GM21737 (cell line): ENCODE results near the gene HLA-DRB1.
A peak's percentile ranks its signal among the peaks of the same experiment; 100 is the strongest.

Experiments used
- ATAC-seq: cut with Tn5 transposase; IDR thresholded peaks from one replicate; pipeline ENCODE4 v1.9.1; 2021; ENCODE audit warnings: mild to moderate bottlenecking, moderate library complexity; ENCODE audit not compliant: unreplicated experiment

Gene HLA-DRB1

DNA sequence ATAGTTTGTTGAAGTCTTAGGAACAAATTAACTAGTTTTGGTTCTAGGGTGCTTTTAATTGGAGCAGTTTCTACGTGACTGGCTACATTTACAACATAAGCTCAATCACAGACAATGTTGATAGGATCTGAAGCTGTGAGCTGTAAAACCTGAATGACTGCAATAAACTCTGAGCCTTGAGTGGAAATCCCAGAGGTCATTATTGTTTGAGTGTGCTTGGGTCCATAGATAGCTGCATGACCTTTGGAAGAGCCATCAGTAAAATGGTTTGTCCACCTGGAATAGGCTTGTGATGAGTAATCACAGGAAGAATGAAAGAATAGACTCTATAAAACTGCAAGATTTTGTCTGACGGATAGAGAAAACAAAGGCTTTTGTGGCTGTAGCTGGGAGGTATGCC, 26.7 kb downstream of the HLA-DRB1 start:
- ATAC-seq = no peak

DNA sequence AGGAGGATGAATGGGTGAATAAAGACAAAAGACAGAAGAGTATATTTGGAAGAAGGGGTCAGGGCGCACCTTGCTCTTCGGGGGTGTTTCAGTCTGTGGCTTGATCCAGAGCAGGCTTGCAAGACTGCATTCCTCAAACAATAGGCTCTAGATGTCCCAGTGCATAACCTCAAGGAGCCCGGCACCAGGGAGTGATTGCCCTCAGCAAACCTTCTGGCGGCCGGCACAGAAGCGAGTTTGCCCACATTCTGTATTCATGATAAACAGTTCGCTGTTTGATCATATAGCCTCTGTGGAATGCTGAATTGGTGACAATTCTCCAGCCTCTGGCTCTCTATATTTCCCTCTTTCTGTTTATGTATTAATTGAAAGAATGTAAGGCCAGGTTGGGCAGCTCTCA, 29.9 kb downstream of the HLA-DRB1 start:
- no peak for ATAC-seq

GRCh38 chr6:32558426-32559057, 31.1 kb downstream of the HLA-DRB1 start:
- ATAC-seq = no peak

- no peak for ATAC-seq
Observed at GRCh38 chr6:32554116-32554965, 35.3 kb downstream of the HLA-DRB1 start.

- ATAC-seq = no peak
Observed at GRCh38 chr6:32553037-32553742, 36.5 kb downstream of the HLA-DRB1 start.

DNA sequence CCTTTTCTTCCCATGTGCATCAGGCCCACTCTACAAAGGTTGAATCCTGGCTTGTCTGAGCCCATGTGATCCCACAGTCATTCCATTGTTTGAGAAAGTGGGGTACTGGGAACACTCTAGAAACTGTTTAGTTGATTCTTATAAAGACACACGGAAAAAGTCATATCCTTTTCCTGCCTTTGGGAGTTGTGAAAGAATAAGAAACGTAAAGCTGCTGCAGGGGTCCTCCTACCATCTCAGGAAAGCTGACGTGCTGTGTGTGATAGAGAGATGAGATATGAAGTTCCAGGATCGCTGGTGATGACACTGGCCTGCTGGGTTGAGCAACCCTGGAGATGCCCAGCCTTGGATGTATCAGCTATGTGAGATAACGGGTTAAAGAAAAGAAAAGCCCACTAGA, 38.2 kb downstream of the HLA-DRB1 start:
- no peak for ATAC-seq

GRCh38 chr6:32539839-32540238, 49.8 kb downstream of the HLA-DRB1 start:
- no peak for ATAC-seq

DNA sequence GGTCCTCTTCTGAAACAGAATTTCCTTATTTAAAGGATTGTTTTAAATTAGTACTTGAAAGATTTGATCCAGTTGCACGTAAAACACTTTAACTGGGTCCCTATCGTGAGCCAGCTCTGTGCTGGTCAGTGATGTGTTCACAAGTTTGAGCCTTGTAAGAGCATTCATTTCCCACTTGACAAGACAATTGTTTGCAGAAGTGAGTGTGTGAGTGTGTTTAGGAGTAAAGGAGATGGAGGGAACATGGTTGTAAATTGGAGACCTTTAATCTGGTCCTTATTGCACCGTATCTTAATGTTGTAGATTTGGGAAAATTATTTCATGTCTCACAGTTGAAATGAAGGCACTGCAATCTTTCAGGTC, 59.2 kb downstream of the HLA-DRB1 start:
- ATAC-seq = peak; percentile 37

DNA sequence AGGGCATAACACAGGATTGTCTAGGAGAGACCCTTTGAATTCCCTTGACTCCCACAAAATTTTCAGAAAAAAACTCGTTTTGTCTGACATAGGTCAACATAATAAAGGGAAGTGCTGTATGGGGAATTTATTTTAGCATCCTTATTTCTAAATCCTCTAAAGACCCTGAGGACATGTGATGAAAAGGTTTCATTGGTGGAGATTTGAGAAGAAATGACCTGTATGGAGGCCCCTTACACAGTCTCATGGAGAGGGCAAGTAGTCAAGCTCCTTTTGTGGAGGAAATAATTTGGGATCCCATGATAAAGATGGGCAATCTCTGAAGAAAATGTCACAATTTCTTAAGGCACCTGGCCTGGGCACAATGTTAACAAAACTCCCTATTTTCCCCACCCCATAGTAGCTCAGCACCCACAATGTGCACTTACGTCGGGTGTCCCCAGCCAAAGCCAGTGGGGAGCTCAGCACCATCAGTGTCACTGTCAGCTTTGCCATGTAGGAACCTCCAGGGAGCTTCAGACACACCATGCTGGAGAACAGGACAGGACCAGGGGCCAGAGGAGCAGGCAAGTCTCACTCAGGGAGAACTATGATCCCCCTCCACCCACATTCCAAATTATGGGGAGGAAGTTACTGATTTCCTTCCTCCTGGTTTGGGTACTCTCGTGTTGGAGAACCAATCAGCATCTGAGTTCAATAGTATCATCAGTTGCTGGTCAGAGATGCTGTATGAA, 59.8 kb downstream of the HLA-DRB1 start, which contains the start of gene HLA-DRB5:
Gene HLA-DRB5, minus strand, starts transcription at position 591 of the 734 bp plus-strand sequence. Its CDS starts 63 bp downstream, at position 528.
- peak; percentile 62 for ATAC-seq
